Measurements from ENCODE around the gene PCBP3.

DNA sequence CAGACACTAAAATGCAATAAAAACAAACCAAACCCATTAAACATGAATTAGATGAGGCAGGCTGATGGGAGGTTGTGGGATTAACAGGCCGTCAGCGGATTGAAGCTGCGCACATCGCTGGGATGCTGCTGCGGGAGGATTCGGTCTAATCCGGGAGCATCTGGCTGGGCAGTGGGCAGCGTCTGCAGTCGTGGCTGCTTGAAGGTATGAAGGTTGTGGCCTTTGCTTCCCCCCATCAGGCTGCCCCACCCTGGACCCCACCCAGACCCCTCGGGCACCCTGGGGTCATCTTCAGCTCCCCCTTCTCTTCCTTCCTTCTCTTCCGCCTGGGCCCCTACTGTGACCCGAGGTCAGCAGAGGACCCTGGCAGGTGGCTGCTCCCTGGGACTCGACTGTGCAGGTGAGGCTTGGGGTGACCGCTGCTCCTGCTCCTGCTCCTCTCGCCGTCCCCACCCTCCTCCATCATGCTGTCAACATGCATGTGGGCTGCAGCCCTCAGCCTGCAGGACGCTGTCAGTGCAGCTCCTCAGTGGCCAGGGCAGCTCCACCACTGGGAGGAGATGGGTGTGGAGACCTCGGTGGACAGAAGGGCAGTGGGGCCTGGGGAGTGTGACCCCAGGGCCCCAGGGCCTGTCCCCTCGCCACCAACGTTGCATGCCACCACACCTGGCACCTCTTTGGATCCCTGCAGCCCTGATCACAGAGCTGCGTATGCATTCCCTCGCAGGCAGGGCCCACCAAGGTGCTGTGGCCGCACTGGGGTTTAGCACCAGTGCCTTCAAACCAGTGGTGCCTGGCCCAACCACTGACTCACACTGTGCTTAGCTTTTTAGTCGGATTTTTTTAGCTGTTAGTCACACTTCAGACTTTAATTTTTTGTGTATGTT is 225.8 kb downstream of the PCBP3 start:
- TF ChIP-seq, protein P1, sequence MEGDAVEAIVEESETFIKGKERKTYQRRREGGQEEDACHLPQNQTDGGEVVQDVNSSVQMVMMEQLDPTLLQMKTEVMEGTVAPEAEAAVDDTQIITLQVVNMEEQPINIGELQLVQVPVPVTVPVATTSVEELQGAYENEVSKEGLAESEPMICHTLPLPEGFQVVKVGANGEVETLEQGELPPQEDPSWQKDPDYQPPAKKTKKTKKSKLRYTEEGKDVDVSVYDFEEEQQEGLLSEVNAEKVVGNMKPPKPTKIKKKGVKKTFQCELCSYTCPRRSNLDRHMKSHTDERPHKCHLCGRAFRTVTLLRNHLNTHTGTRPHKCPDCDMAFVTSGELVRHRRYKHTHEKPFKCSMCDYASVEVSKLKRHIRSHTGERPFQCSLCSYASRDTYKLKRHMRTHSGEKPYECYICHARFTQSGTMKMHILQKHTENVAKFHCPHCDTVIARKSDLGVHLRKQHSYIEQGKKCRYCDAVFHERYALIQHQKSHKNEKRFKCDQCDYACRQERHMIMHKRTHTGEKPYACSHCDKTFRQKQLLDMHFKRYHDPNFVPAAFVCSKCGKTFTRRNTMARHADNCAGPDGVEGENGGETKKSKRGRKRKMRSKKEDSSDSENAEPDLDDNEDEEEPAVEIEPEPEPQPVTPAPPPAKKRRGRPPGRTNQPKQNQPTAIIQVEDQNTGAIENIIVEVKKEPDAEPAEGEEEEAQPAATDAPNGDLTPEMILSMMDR (IDR thresholded peaks at IDR 0.05; ENCODE audit: insufficient read depth, low read length, poor library complexity, severe bottlenecking) = no peak
- no peak for TF ChIP-seq EZH2phosphoT487 (conservative IDR thresholded peaks at IDR 0.05; ENCODE audit: low read length)

Measured in SU-DHL-6 (cell line).